ENCODE data around the gene TBC1D10A. TPM values are rescaled to one million over a fixed set of nuclear protein-coding genes. Genes with fewer than 3 reads are reported as not detected.

The TBC1D10A gene
- total and polyA plus RNA-seq, 11 donors: 4.3 to 10.1 (median 7.1) TPM

DNA sequence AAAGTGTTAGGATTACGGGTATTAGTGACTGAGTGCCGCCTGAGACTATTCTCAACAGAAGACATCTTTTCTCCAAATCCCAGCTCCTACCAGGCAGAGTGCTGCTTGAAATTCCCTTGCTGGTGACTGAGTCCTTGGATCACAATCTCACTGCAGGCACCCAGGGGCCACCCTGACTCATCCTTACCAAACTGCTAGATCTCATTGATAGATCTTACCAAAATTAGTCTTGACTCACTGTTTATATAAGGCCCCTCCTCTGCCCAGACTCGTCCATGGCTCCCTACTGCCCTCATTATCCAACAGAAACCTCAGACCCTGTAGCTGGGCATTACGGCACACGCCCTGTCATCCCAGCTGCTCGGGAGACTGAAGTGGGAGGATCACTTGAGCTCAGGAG, 14.7 kb downstream of the TBC1D10A start:
- H3K4me1 ChIP-seq: peaks cover 22 to 100% (median 67%) of the 10 kb centered on the region in 12 donors
- peaks cover 0 to 8% (median 0%) of the 10 kb centered on the region in 9 donors for H3K36me3 ChIP-seq
- TF ChIP-seq POLR2A (IDR thresholded peaks at IDR 0.05): no peak
- TF ChIP-seq, protein P1, sequence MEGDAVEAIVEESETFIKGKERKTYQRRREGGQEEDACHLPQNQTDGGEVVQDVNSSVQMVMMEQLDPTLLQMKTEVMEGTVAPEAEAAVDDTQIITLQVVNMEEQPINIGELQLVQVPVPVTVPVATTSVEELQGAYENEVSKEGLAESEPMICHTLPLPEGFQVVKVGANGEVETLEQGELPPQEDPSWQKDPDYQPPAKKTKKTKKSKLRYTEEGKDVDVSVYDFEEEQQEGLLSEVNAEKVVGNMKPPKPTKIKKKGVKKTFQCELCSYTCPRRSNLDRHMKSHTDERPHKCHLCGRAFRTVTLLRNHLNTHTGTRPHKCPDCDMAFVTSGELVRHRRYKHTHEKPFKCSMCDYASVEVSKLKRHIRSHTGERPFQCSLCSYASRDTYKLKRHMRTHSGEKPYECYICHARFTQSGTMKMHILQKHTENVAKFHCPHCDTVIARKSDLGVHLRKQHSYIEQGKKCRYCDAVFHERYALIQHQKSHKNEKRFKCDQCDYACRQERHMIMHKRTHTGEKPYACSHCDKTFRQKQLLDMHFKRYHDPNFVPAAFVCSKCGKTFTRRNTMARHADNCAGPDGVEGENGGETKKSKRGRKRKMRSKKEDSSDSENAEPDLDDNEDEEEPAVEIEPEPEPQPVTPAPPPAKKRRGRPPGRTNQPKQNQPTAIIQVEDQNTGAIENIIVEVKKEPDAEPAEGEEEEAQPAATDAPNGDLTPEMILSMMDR (IDR thresholded peaks at IDR 0.05): no peak
- DNase-seq (no peak), ATAC-seq (no peak)
- no peaks in the 10 kb centered on the region for H3K9me3 ChIP-seq
- H3K4me3 ChIP-seq: no peak overlapping the region
- no peaks in the 10 kb centered on the region for H3K27me3 ChIP-seq
- 87 to 92% (median 90%) methylated on average over 6 of the region's 6 CpGs for WGBS, 4 donors
- peak overlapping the region; percentile 14 to 84 (median 66) for H3K27ac ChIP-seq
- intact Hi-C loops (cut with DNase I): no loop called here

DNA sequence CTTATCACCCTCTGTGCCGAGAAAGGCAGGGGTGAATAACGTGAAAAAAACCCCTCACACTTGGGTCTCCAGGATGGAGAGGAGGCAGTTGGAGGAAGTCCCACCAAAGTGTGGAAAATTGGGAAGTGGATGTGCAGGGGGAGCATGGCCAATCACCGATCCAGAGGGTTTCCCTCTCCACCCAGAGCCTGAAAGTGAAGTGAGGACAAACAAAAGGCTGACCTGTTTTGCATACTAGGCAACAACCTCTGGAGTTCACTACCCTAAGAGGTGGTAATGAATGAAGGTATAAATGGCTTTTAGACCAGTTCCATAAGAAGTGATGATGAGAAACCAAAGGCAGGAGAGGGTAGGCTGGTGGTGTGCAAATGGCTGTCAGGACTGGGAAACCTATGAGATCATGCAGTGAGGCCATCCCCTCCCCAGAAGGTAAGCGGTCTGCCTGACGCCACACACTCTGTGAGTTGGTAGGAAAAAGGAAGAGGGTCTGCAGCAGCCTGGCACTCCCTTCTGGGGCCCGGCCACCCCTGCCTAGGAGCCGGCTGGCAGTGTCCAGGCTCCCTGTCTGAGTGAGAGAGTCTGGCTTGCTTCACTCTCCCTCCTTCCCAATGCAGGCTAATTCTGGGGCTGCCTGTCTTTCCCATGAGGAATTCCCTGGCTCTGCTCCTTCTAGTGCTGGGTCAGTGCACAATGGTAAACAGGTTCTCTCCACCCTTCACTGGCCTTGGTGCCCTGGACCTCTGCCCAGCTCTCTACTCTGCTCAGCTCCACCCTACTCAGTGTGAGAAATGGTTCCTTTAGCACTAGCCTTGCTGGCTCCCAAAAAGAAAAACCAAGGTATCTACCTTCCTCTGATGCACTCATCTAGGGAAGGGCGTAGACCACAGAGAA, 15.6 kb downstream of the TBC1D10A start:
- peaks cover 22 to 100% (median 73%) of the 10 kb centered on the region in 12 donors for H3K4me1 ChIP-seq
- peak; percentile 89 to 95 (median 94) for ATAC-seq
- 26 to 36% (median 27%) methylated on average over 8 of the region's 8 CpGs for WGBS, 4 donors
- no peaks in the 10 kb centered on the region for H3K27me3 ChIP-seq
- peak overlapping the region in 4 of 12 donors; percentile 4 to 16 (median 8) for H3K4me3 ChIP-seq
- TF ChIP-seq, protein P1 (IDR thresholded peaks at IDR 0.05): no peak
- peak in 1 of 2 donors; percentile 40 for TF ChIP-seq POLR2A (IDR thresholded peaks at IDR 0.05)
- DNase-seq: peak; percentile 79 to 89 (median 84)
- H3K9me3 ChIP-seq: no peaks in the 10 kb centered on the region
- intact Hi-C loops (cut with DNase I): loop anchor here in 2 of 10 donors (1.0 kb wide), 1 partner anchor 23 kb away; no protein-coding TSS in a partner anchor
- peak overlapping the region; percentile 38 to 84 (median 72) for H3K27ac ChIP-seq
- no peaks in the 10 kb centered on the region for H3K36me3 ChIP-seq

DNA sequence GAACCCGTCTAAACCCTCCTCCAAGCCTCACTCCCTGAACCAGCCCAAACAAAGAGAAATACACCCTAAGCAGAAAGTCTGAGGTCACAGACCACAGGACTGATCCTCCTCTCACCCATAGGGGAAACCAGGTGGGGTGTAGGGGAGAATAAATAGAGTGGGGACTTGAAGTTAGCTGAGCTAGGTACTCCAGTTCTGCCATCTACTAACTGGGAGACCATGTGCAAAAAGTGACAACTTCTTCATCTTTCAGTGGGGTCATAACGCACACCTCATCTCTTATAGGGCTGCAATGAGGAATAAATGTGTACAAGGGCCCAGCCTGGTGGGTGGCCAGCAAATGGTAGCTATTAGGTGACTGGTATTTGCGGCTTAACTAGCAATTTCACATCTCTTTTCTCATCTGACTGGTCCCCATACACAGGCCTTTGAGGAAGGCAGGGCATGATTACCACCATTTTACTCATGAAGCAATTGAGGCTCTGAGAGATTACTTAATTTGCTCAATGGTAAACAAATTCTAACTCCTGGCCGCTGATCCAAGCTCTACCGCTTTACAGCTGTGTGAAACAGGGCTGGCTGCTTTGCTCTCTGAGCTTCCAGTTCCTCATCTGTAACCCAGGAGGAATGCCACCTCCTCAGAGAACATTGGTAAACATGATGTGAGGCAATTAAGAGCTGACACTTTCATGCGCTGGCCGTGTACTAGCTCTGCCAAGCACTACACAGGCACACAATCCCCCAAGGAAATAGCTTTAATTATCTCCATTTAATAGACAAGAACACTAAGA, 16.6 kb downstream of the TBC1D10A start:
- TF ChIP-seq, protein P1 (IDR thresholded peaks at IDR 0.05): no peak
- TF ChIP-seq POLR2A (IDR thresholded peaks at IDR 0.05): no peak
- Histone ChIP-seq H3K9me3 (no peaks in the 10 kb centered on the region), H3K36me3 (no peaks in the 10 kb centered on the region), H3K27ac (peak overlapping the region; percentile 38 to 84 (median 72)), H3K4me3 (no peak overlapping the region), H3K4me1 (peaks cover 27 to 100% (median 78%) of the 10 kb centered on the region in 12 donors), H3K27me3 (no peaks in the 10 kb centered on the region)
- DNase-seq (peak in 1 of 5 donors; percentile 46), ATAC-seq (peak in 3 of 4 donors; percentile 5 to 40 (median 25))
- 66 to 70% (median 68%) methylated on average over 7 of the region's 7 CpGs for WGBS, 4 donors
- intact Hi-C loops (cut with DNase I): no loop called here
